Ectodermal cell (in vitro differentiated cells): ENCODE measurements around the gene SRGAP3.

Experiments
- H3K27ac ChIP-seq: 2 replicates; pipeline ENCODE4 v1.7.0; 2013; ENCODE audit warnings: mild to moderate bottlenecking, low read depth, low read length; ENCODE audit not compliant: insufficient read depth, poor library complexity, severe bottlenecking
- H3K27me3 ChIP-seq: 2 replicates; pipeline ENCODE4 v1.7.0; 2013; ENCODE audit warnings: mild to moderate bottlenecking, low read length; ENCODE audit not compliant: insufficient read depth, control insufficient read depth, poor library complexity, severe bottlenecking
- H3K36me3 ChIP-seq: one replicate; pipeline ENCODE4 v1.7.0; 2013; ENCODE audit warnings: low read length; ENCODE audit not compliant: control insufficient read depth, insufficient read depth
- H3K4me1 ChIP-seq: one replicate; pipeline ENCODE4 v1.7.0; 2013; ENCODE audit warnings: low read length; ENCODE audit not compliant: control insufficient read depth, insufficient read depth
- H3K4me3 ChIP-seq: 2 replicates; pipeline ENCODE4 v1.7.0; 2013; ENCODE audit warnings: low read depth, low read length, control low read depth; ENCODE audit not compliant: insufficient read depth
- H3K9me3 ChIP-seq: 2 replicates; pipeline ENCODE4 v1.7.0; 2013; ENCODE audit warnings: mild to moderate bottlenecking, low read length, moderate library complexity; ENCODE audit not compliant: control insufficient read depth
- WGBS, 2 experiments: methylation state at CpG; one replicate each; pipeline ENCODE4 v1.1.7; 2013; ENCODE audit warnings: missing lambda C conversion rate in 2 of 2; 5-methylcytosine and 5-hydroxymethylcytosine counted together

The SRGAP3 gene

DNA sequence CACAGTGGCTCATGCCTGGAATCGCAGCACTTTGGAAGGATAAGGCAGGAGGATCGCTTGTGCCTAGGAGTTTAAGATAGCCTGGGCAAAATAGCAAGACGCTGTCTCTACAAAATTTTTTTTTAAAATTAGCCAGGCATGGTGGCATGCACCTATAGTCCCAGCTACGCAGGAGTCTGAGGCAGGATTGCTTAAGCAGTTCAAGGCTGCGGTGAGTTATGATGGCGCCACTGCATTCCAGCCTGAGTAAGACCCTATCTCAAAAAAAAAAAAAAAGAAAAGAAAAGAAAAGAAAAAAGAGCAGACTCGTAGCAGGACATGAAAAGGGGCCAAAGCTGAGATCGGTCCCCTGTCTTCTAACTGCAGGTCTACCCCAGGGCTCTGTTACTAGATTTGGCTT is 18.9 kb downstream of the SRGAP3 start:
- peak overlapping the region; percentile 52 for H3K27ac ChIP-seq
- peaks cover 32% of the 10 kb centered on the region for H3K4me1 ChIP-seq
- H3K36me3 ChIP-seq = no peaks in the 10 kb centered on the region
- WGBS, 2 experiments = 71 to 75% methylated on average over 8 of the region's 8 CpGs
- no peaks in the 10 kb centered on the region for H3K27me3 ChIP-seq
- H3K9me3 ChIP-seq = no peaks in the 10 kb centered on the region
- no peak overlapping the region for H3K4me3 ChIP-seq

DNA sequence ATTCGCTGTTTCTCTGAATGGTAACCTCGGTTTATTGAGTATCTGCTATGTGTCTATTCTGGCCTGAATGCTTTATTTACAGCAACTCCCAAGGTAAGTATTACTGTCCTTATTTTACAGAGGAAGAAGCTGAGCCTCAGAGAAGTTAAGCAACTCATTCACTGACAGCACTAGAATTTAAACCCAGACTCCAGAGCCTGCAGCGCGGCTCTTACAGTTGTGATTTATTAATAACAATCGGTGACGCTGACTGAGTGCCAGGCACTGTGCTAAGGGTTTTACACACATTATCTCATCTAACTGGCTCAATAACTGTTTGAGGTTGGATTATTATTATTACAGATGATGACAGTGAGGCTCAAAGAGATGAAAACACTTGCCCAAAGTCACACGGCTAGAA is 19.6 kb downstream of the SRGAP3 start:
- Histone ChIP-seq H3K9me3 (no peaks in the 10 kb centered on the region), H3K4me1 (peaks cover 34% of the 10 kb centered on the region), H3K36me3 (no peaks in the 10 kb centered on the region), H3K27ac (no peak overlapping the region), H3K27me3 (no peaks in the 10 kb centered on the region), H3K4me3 (no peak overlapping the region)
- 91 to 97% methylated on average over 7 of the region's 7 CpGs for WGBS, 2 experiments

DNA sequence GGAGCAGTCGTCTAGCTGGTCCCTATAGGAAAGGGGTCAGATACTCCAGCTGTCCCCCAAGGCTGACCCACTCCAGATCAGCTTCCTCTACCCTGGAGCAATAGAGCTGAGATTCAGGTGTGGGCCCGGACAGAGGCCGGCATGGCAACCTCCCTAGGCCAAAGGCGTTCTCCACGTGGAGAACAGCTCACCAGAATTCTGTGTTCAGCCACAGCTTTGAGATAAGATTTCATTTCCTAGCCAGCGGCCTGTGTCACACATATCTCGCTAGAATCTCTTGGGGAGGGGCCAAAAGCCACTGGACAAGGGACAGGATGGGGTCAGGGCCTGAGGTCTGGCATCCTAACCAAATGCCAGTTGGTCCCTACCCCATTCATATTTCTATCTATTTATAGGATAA is 20.1 kb downstream of the SRGAP3 start:
- Histone ChIP-seq H3K4me1 (peaks cover 32% of the 10 kb centered on the region), H3K27ac (no peak overlapping the region)

DNA sequence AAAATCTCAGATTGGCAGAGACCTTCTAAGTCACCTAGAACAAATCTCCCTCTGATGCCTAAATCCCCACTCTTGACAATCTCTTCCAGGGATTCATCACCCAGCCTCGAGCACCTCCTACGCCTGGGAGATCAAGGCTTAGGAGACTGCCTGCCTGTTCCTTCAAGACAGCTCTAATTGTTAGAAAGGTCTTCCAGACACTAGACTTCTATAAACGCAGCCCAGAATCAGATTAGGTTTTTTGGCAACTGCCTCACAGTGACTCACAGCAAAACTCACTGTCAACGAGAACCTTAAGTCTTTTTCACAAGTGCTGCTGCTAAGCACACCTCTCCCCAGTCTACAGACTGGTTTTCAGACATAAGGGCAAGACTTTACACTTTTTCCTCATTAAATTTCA is 23.1 kb downstream of the SRGAP3 start:
- 59 to 67% methylated on average over 4 of the region's 4 CpGs for WGBS, 2 experiments
- Histone ChIP-seq H3K27me3 (no peaks in the 10 kb centered on the region), H3K4me3 (no peak overlapping the region), H3K4me1 (peaks cover 33% of the 10 kb centered on the region), H3K36me3 (no peaks in the 10 kb centered on the region), H3K27ac (no peak overlapping the region), H3K9me3 (no peaks in the 10 kb centered on the region)

More for the DNA sequence above, 20.1 kb downstream of the SRGAP3 start:
- WGBS, 2 experiments = 83 to 84% methylated on average over 7 of the region's 7 CpGs
- Histone ChIP-seq H3K27me3 (no peaks in the 10 kb centered on the region), H3K36me3 (no peaks in the 10 kb centered on the region), H3K4me3 (no peak overlapping the region), H3K9me3 (no peaks in the 10 kb centered on the region)

DNA sequence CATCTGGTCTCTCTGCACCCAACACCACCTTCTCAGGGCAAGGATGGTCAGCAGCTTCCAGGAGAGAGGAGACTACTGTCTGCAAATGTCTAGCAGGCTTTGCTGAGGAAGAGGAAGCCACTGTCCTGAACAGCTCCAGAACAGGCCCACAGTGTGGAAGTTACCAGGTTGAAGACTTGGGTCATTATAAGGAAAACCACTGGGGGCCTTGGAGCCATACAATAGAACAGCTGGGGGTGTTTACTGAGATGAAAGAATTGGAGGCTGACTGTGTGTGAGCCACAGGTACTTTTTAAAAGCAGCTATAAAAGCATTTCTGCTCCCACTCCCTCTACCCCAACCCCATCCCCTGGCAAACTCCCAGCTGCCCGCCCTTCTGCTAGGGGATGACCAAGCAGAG is 24.2 kb downstream of the SRGAP3 start:
- H3K36me3 ChIP-seq = no peaks in the 10 kb centered on the region
- H3K9me3 ChIP-seq = no peaks in the 10 kb centered on the region
- no peak overlapping the region for H3K27ac ChIP-seq
- H3K4me3 ChIP-seq = no peak overlapping the region
- H3K4me1 ChIP-seq = peaks cover 25% of the 10 kb centered on the region
- 75 to 81% methylated on average over 1 of the region's 1 CpG for WGBS, 2 experiments
- H3K27me3 ChIP-seq = no peaks in the 10 kb centered on the region

DNA sequence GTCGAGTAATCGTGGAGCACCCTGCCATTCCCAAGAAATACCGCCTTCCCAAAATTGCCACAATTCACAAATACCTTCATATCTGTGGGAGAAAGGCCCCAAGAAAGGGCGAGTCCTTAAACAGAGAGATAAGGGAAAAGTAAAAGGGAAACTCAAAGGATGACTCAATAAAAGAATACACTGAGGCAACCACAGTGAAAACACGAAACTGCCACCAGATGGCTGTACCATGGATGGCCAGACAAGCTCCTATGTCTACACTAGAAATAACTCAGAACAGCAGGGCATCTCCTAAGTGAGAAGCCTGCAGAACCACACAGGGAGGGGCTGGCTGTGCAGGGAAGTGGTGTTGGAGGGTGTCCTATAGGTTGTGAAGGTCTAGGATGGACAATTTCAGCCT is 25.0 kb downstream of the SRGAP3 start:
- Histone ChIP-seq H3K27ac (no peak overlapping the region), H3K9me3 (no peaks in the 10 kb centered on the region), H3K4me3 (no peak overlapping the region), H3K27me3 (no peaks in the 10 kb centered on the region), H3K36me3 (no peaks in the 10 kb centered on the region), H3K4me1 (peaks cover 25% of the 10 kb centered on the region)
- WGBS, 2 experiments = 92% methylated on average over 5 of the region's 5 CpGs

DNA sequence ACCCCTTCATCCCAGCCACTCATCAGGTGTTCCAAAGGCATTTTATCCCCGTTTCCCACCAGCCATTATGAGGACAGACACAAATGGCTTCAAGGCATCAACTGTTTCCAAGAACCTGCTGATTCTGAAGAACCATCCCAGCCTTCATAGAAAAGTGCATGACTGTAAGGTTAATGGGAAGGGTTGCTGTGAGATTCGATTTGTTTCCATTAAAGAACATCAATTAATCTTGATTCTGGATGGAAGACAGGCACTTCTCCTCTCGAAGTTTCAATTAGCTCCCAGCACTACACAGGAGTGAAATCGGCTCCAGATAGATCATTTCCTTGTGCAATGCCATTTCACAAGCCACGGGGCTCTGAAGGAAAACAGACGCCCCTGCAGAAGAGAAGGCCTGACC is 25.8 kb downstream of the SRGAP3 start:
- Histone ChIP-seq H3K4me3 (no peak overlapping the region), H3K27me3 (no peaks in the 10 kb centered on the region), H3K4me1 (peaks cover 25% of the 10 kb centered on the region), H3K36me3 (no peaks in the 10 kb centered on the region), H3K9me3 (no peaks in the 10 kb centered on the region), H3K27ac (no peak overlapping the region)
- 91 to 93% methylated on average over 6 of the region's 6 CpGs for WGBS, 2 experiments

DNA sequence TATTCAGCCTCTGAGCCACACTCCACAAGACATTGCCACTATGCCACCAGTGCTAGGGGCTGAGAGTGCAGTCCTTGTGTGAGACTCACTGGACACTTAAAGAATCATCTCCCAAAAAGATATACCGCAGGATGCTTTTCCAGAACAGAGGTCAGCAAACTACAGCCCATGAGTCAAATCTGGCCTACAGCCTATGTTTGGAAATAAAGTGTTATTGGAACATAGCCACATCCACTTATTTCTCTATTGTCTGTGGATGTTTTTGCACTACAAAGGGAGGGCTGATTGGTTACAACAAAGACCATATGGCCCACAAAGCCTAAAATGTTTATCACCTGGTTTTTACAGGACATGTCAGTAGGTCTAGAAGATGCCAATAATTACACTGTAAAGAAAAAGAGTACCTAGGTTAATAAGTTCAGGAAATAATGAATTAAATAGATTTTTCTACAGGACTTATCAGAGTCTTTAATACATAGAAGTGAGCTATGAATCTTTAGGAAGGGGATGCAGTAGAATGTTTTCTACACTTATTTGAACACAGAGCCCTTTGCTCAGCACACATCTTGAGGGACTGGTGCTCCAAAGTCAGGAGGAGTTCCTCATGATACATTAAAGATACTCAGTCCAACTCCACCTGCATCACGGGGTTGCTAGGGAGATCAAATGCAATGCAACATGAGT is 26.3 kb downstream of the SRGAP3 start:
- 93 to 97% methylated on average over 2 of the region's 2 CpGs for WGBS, 2 experiments
- no peaks in the 10 kb centered on the region for H3K9me3 ChIP-seq
- no peaks in the 10 kb centered on the region for H3K27me3 ChIP-seq
- H3K4me3 ChIP-seq = no peak overlapping the region
- H3K36me3 ChIP-seq = no peaks in the 10 kb centered on the region
- H3K27ac ChIP-seq = no peak overlapping the region
- H3K4me1 ChIP-seq = peaks cover 25% of the 10 kb centered on the region

DNA sequence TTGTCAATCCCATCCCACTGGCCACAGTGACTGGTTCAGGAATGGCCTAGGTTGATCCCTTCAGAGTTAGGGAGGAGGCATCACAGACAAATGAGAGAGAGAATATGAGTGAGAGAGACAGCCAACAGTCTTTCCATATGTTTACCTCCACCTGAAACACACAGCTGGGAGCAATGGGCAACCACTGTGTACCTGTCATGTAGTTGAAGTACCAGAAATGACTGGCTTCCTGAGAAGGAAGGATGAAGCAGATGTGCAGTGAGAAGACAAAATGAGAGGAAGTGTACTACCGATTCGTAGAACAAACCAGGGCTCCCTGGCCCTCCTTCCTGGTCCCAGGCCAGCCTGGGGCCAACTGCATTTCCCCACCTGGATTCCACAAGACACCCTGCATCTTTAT is 27.4 kb downstream of the SRGAP3 start:
- H3K27ac ChIP-seq = no peak overlapping the region
- H3K27me3 ChIP-seq = no peaks in the 10 kb centered on the region
- 94 to 95% methylated on average over 2 of the region's 2 CpGs for WGBS, 2 experiments
- no peaks in the 10 kb centered on the region for H3K36me3 ChIP-seq
- peaks cover 25% of the 10 kb centered on the region for H3K4me1 ChIP-seq
- H3K9me3 ChIP-seq = no peaks in the 10 kb centered on the region
- no peak overlapping the region for H3K4me3 ChIP-seq

DNA sequence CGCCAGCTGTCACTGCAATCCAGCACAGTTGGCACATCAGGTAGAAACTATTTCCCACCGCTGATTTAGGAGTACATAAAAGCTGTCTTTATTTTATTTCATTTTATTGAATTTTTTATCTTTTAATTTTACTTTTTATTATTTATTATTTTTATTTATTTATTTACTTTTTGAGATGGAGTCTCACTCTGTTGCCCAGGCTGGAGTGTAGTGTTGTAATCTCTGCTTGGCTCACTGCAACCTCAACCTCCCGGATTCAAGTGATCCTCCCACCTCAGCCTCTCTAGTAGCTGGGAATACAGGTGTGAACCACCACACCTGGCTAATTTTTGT is 31.0 kb downstream of the SRGAP3 start:
- H3K9me3 ChIP-seq = no peaks in the 10 kb centered on the region
- WGBS, 2 experiments = 95 to 100% methylated on average over 2 to 3 of the region's 3 CpGs
- H3K4me1 ChIP-seq = peaks cover under 1% of the 10 kb centered on the region
- H3K27me3 ChIP-seq = no peaks in the 10 kb centered on the region
- no peak overlapping the region for H3K4me3 ChIP-seq
- no peaks in the 10 kb centered on the region for H3K36me3 ChIP-seq
- no peak overlapping the region for H3K27ac ChIP-seq
